WTC11 (cell line): ENCODE data around the gene SAMD4A.

ENCODE experiments used
- ELF4 ChIP-seq: sonication (generic); formaldehyde crosslinking; IDR thresholded peaks from 2 replicates; pipeline ENCODE4 v1.8.1; 2022; ENCODE audit warnings: low read depth, mild to moderate bottlenecking, moderate library complexity, missing genetic modification reagents
- ESRRA ChIP-seq: sonication (generic); formaldehyde crosslinking; IDR thresholded peaks from 2 replicates; pipeline ENCODE4 v1.8.1; 2022; ENCODE audit warnings: mild to moderate bottlenecking, missing genetic modification reagents, borderline replicate concordance
- RELA ChIP-seq: sonication (generic); formaldehyde crosslinking; IDR thresholded peaks from 2 replicates; pipeline ENCODE4 v1.8.1; 2022; ENCODE audit warnings: missing genetic modification reagents, mild to moderate bottlenecking, borderline replicate concordance
- SMAD4 ChIP-seq: sonication (generic); formaldehyde crosslinking; IDR thresholded peaks from 2 replicates; pipeline ENCODE4 v1.8.0; 2022; ENCODE audit warnings: mild to moderate bottlenecking, missing genetic modification reagents
- SOX15 ChIP-seq: fragments of 250-450 bp; sonication (Bioruptor Pico); IDR thresholded peaks from 2 replicates; pipeline ENCODE4 v1.9.0; 2021; ENCODE audit warnings: mild to moderate bottlenecking
- TF ChIP-seq, protein P1 (sequence below): sonication (generic); formaldehyde crosslinking; IDR thresholded peaks from 2 replicates; pipeline ENCODE4 v1.8.0; 2022; ENCODE audit warnings: missing genetic modification reagents
- TF ChIP-seq, protein P2 (sequence below): fragments of 200-600 bp; IDR thresholded peaks from 2 replicates; pipeline ENCODE4 v1.8.0; 2022; ENCODE audit warnings: antibody characterized with exemption
- TF ChIP-seq, protein P3 (sequence below): sonication (generic); formaldehyde crosslinking; IDR thresholded peaks from 2 replicates; pipeline ENCODE4 v1.8.1; 2023; ENCODE audit warnings: mild to moderate bottlenecking, missing genetic modification reagents, moderate library complexity

DNA sequence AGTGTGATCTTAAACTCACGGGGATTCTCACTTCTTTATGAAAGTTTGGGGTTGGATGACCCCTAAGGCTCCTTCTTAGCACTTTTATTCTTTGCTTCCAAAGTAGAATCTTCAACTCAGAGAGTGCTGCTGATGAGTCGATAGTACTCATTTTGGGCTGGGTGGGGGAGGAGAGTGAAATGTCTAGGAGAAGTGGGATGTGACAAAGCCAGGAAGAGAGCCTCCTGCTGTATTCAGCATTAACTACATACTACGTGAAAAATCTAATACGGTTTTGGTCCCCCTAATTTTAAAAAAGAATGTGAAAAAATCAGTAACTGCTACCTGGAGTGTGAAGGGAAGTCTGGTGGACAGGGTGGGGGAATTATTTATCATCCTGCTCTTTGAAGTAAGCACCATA is 148.3 kb downstream of the SAMD4A start:
- no peak for TF ChIP-seq ELF4
- TF ChIP-seq, protein P1, sequence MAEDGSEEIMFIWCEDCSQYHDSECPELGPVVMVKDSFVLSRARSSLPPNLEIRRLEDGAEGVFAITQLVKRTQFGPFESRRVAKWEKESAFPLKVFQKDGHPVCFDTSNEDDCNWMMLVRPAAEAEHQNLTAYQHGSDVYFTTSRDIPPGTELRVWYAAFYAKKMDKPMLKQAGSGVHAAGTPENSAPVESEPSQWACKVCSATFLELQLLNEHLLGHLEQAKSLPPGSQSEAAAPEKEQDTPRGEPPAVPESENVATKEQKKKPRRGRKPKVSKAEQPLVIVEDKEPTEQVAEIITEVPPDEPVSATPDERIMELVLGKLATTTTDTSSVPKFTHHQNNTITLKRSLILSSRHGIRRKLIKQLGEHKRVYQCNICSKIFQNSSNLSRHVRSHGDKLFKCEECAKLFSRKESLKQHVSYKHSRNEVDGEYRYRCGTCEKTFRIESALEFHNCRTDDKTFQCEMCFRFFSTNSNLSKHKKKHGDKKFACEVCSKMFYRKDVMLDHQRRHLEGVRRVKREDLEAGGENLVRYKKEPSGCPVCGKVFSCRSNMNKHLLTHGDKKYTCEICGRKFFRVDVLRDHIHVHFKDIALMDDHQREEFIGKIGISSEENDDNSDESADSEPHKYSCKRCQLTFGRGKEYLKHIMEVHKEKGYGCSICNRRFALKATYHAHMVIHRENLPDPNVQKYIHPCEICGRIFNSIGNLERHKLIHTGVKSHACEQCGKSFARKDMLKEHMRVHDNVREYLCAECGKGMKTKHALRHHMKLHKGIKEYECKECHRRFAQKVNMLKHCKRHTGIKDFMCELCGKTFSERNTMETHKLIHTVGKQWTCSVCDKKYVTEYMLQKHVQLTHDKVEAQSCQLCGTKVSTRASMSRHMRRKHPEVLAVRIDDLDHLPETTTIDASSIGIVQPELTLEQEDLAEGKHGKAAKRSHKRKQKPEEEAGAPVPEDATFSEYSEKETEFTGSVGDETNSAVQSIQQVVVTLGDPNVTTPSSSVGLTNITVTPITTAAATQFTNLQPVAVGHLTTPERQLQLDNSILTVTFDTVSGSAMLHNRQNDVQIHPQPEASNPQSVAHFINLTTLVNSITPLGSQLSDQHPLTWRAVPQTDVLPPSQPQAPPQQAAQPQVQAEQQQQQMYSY (CRISPR knock-in tag) = no peak
- TF ChIP-seq, protein P2, sequence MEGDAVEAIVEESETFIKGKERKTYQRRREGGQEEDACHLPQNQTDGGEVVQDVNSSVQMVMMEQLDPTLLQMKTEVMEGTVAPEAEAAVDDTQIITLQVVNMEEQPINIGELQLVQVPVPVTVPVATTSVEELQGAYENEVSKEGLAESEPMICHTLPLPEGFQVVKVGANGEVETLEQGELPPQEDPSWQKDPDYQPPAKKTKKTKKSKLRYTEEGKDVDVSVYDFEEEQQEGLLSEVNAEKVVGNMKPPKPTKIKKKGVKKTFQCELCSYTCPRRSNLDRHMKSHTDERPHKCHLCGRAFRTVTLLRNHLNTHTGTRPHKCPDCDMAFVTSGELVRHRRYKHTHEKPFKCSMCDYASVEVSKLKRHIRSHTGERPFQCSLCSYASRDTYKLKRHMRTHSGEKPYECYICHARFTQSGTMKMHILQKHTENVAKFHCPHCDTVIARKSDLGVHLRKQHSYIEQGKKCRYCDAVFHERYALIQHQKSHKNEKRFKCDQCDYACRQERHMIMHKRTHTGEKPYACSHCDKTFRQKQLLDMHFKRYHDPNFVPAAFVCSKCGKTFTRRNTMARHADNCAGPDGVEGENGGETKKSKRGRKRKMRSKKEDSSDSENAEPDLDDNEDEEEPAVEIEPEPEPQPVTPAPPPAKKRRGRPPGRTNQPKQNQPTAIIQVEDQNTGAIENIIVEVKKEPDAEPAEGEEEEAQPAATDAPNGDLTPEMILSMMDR = no peak
- no peak for TF ChIP-seq ESRRA (CRISPR knock-in tag)
- no peak for TF ChIP-seq RELA
- no peak for TF ChIP-seq SMAD4
- TF ChIP-seq, protein P3, sequence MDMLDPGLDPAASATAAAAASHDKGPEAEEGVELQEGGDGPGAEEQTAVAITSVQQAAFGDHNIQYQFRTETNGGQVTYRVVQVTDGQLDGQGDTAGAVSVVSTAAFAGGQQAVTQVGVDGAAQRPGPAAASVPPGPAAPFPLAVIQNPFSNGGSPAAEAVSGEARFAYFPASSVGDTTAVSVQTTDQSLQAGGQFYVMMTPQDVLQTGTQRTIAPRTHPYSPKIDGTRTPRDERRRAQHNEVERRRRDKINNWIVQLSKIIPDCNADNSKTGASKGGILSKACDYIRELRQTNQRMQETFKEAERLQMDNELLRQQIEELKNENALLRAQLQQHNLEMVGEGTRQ = no peak
- no peak for TF ChIP-seq SOX15
